Duodenal mucosa (tissue), 2 donors: Measurements from ENCODE around the gene ELMO2.

Experiments
- H3K27ac ChIP-seq: one replicate; pipeline ENCODE4 v1.7.0; 2013; ENCODE audit warnings: low read depth, low read length
- H3K27me3 ChIP-seq, 2 donors: one replicate each; pipeline ENCODE4 v1.7.0; 2013; ENCODE audit warnings: low read length in 2 of 2, control low read depth in 1 of 2; ENCODE audit not compliant: insufficient read depth in 2 of 2, control insufficient read depth in 1 of 2
- H3K36me3 ChIP-seq, 2 donors: one replicate each; pipeline ENCODE4 v1.7.0; 2013; ENCODE audit warnings: low read length in 2 of 2, control low read depth in 1 of 2; ENCODE audit not compliant: insufficient read depth in 2 of 2, control insufficient read depth in 1 of 2
- H3K4me1 ChIP-seq, 2 donors: one replicate each; pipeline ENCODE4 v1.7.0; 2013; ENCODE audit warnings: low read length in 2 of 2, control low read depth in 1 of 2; ENCODE audit not compliant: insufficient read depth in 2 of 2, control insufficient read depth in 1 of 2
- H3K4me3 ChIP-seq, 2 donors: one replicate each; pipeline ENCODE4 v1.7.0; 2013; ENCODE audit warnings: low read length in 2 of 2, low read depth in 1 of 2
- H3K9ac ChIP-seq, 2 donors: one replicate each; pipeline ENCODE4 v1.7.0; 2013; ENCODE audit warnings: low read length in 2 of 2, low read depth in 1 of 2
- H3K9me3 ChIP-seq, 2 donors: one replicate each; pipeline ENCODE4 v1.7.0; 2013; ENCODE audit warnings: low read length in 2 of 2, control low read depth in 1 of 2; ENCODE audit not compliant: control insufficient read depth in 1 of 2

The ELMO2 gene

DNA sequence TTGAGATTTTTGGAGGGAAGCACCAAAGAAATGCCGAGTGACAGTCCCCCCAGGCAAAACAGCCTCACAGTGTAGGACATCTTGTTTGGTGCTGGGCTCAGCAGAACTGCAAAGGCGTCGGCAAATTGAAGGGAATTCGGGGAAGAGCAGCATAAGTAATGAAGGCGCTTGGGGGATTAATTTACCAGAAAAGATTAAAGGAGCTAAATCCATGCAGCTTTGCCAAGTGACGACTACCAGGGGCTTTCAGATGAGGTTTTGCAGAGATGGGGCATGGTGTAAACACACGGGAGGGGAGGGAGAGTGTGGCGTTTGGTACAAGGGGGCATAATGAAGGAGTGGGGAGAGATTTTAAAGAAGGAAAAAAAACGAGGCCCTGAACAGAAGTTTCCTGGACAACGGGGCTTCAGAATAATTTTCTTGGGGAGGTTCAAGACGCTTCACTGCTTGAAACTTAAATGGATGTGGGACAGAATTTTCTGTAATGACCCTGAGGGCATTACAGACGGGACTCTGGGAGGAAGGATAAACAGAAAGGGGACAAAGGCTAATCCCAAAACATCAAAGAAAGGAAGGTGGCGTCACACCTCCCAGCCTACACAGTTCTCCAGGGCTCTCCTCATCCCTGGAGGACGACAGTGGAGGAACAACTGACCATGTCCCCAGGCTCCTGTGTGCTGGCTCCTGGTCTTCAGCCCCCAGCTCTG is 52.8 kb downstream of the ELMO2 start:
- H3K4me3 ChIP-seq, result no peak overlapping the region
- H3K9me3 ChIP-seq, result no peaks in the 10 kb centered on the region
- no peak overlapping the region for H3K9ac ChIP-seq
- no peaks in the 10 kb centered on the region for H3K27me3 ChIP-seq
- peaks cover 13 to 48% of the 10 kb centered on the region in 2 donors for H3K36me3 ChIP-seq
- H3K27ac ChIP-seq, result no peak overlapping the region
- peaks cover 8 to 15% of the 10 kb centered on the region in 2 donors for H3K4me1 ChIP-seq

DNA sequence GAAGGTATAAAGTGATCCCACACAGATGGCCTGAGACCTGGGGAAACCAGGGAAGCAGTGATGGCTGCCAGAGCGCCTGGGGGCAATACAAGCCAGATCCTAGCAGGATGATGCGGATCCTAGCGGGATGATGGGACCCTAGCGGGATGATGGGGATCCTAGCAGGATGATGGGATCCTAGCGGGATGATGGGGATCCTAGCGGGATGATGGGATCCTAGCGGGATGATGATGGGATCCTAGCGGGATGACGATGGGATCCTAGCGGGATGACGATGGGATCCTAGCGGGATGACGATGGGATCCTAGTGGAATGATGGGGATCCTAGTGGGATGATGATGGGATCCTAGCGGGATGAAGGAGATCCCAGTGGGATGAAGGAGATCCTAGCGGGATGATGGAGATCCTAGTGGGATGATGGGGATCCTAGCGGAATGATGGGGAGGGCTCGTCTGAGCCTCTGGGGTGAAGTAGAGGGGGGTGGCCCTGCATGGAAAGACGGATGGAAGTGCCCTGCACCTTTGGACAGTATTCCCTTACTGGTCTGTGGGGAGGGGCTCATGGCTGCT is 54.0 kb downstream of the ELMO2 start:
- no peaks in the 10 kb centered on the region for H3K9me3 ChIP-seq
- no peaks in the 10 kb centered on the region for H3K27me3 ChIP-seq
- no peak overlapping the region for H3K4me3 ChIP-seq
- H3K27ac ChIP-seq, result no peak overlapping the region
- H3K9ac ChIP-seq, result no peak overlapping the region
- peaks cover 8 to 19% of the 10 kb centered on the region in 2 donors for H3K4me1 ChIP-seq
- H3K36me3 ChIP-seq, result peaks cover 13 to 37% of the 10 kb centered on the region in 2 donors

DNA sequence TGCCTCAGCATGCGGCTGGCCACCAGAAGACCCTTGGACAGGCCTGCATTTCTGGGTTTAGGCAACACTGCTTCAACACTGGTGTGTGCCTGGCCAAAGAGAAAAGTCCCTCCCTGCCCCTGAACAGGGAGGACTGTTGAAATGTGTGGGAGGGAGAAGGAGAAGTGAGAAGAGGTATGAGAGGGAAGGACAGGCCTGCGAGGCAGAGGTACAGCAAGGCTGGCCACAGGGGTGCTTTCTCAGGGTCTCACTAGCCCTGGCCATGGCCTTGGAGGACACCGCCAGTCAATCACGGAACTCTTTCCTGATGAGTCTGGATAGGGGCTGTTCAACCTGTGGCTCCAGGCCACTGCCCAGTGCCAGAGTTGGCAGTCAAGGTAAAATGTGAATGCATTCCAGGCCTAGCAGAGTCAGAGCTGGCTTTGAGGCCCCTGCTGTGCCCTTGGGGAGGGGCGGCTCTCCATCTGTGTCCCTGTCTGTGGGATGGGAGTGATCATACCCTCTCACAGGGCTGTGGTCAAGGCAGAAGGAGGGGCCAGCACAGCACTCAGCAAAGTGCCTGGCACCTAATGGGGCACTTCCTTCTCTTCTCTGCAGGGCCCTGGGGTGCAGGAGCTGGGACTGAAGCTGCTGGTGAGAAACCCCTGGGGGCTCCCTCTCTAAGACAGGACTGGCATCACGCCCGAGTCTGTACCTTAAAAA is 54.9 kb downstream of the ELMO2 start:
- H3K27ac ChIP-seq, result no peak overlapping the region
- H3K4me3 ChIP-seq, result no peak overlapping the region
- no peak overlapping the region for H3K9ac ChIP-seq
- no peaks in the 10 kb centered on the region for H3K27me3 ChIP-seq
- H3K36me3 ChIP-seq, result peaks cover 13 to 37% of the 10 kb centered on the region in 2 donors
- no peaks in the 10 kb centered on the region for H3K9me3 ChIP-seq
- H3K4me1 ChIP-seq, result peaks cover 8 to 15% of the 10 kb centered on the region in 2 donors

DNA sequence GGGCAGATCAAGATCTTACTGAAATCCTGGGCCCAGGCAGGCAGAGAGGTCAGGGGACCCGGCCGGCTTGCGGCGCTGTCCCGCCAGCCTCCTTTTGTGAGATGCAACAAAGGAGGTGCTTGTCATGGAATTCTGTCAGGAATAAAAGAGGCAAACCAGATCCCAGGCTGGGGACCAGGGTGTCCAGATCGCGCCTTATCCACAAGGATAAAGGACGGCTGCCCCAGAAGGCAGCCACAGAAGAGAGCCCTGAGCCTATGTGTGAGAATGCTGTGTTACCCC is 55.5 kb downstream of the ELMO2 start:
- Histone ChIP-seq H3K9me3 (no peaks in the 10 kb centered on the region), H3K27me3 (no peaks in the 10 kb centered on the region), H3K9ac (no peak overlapping the region), H3K36me3 (peaks cover 13 to 32% of the 10 kb centered on the region in 2 donors), H3K4me3 (no peak overlapping the region), H3K4me1 (peaks cover 8 to 11% of the 10 kb centered on the region in 2 donors), H3K27ac (no peak overlapping the region)

DNA sequence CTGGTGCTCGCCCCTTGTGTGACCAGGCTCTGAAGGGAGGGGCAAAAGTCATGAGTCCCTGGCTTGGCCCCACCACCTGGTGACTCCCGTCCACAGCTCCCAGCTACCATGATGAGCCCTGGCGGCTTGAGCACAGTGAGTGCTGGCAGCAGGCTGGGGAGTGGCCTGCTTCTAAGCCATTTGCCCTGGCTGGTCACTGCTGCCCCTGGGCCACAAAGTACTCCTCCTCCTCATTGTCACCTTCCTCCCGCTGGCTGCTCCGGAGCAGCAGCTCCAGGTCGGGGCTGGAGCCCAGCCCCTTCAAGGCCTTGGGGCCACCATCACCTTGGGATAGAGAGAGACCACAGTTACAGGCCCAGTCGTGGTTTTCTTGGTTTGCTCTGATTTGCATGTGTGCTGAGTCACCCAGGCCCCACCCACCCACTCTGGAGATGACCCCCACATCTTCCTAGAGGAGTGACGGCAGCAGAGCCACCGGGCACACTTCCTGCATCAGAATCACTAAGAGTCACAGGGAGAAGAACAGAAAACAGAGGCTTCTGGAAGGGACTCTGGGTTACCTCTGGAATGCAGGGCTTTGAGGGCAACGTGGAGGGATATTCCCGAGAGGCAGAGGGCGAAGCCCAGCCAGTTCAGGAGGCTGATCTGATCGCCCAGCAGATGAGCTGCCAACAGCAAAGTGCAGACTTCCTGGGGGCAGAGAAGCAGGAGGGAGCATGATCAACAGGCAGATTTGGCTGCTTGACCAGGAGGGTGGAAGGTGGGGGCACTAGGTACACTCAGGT is 56.0 kb downstream of the ELMO2 start:
- H3K27ac ChIP-seq, result no peak overlapping the region
- no peak overlapping the region for H3K9ac ChIP-seq
- no peaks in the 10 kb centered on the region for H3K27me3 ChIP-seq
- peaks cover 13 to 31% of the 10 kb centered on the region in 2 donors for H3K36me3 ChIP-seq
- no peaks in the 10 kb centered on the region for H3K9me3 ChIP-seq
- H3K4me3 ChIP-seq, result no peak overlapping the region
- peaks cover 8 to 11% of the 10 kb centered on the region in 2 donors for H3K4me1 ChIP-seq

DNA sequence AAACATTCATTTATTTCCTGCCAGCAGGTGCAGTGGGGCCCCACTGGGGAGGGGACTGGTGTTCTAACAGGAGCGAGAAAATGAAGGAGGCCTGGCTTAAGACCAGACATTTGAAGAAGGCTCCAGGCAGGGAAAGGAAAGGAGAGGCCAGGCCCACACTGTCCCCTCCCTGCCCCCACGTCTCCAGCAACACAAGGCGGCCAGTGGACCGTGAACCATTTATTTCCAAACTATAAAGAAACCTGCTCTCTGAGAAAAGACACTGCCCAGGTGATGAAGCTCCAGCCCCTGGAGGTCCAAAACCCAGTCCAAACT is 56.7 kb downstream of the ELMO2 start:
- Histone ChIP-seq H3K36me3 (peaks cover 13 to 24% of the 10 kb centered on the region in 2 donors), H3K4me1 (peaks cover 8 to 11% of the 10 kb centered on the region in 2 donors), H3K4me3 (no peak overlapping the region), H3K27ac (no peak overlapping the region), H3K9me3 (no peaks in the 10 kb centered on the region), H3K9ac (no peak overlapping the region), H3K27me3 (no peaks in the 10 kb centered on the region)

DNA sequence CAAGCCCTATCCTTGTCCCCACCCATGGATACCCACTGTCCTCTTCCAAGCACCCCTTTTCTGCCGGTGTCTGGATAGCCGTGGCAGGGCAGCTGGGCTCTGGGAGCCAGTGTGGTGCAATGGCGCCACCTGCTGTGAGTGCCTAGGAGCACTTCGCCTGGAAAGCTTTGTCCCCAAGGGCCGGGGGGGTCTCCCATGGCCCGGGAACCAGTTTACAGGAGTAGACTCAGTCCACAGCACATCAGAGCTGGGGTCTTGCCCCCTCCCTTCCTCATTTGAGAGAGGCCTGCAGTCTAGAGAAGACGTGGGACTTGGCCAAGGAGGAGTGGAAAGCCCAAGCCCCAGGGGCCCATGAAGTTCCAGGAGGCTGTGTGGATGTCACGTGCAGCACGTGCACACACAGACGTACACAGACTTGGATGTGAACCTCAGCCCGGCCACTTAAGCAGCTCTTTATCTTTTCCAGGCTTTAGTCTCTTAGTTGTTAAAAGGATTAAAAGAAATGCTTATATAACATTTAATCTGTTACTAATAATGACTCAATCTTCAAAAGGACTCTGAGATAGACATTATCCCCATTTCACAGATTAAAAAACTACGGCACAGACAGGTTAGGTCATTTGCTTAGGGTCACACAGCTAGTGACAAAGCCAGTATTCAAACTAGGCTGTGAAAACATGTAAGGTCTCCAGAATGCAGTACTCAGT is 57.2 kb downstream of the ELMO2 start:
- peaks cover 8 to 11% of the 10 kb centered on the region in 2 donors for H3K4me1 ChIP-seq
- H3K36me3 ChIP-seq, result peaks cover 13 to 18% of the 10 kb centered on the region in 2 donors
- H3K9me3 ChIP-seq, result no peaks in the 10 kb centered on the region
- H3K9ac ChIP-seq, result no peak overlapping the region
- no peak overlapping the region for H3K4me3 ChIP-seq
- H3K27me3 ChIP-seq, result peaks cover 0 to 1% of the 10 kb centered on the region in 2 donors
- H3K27ac ChIP-seq, result no peak overlapping the region

DNA sequence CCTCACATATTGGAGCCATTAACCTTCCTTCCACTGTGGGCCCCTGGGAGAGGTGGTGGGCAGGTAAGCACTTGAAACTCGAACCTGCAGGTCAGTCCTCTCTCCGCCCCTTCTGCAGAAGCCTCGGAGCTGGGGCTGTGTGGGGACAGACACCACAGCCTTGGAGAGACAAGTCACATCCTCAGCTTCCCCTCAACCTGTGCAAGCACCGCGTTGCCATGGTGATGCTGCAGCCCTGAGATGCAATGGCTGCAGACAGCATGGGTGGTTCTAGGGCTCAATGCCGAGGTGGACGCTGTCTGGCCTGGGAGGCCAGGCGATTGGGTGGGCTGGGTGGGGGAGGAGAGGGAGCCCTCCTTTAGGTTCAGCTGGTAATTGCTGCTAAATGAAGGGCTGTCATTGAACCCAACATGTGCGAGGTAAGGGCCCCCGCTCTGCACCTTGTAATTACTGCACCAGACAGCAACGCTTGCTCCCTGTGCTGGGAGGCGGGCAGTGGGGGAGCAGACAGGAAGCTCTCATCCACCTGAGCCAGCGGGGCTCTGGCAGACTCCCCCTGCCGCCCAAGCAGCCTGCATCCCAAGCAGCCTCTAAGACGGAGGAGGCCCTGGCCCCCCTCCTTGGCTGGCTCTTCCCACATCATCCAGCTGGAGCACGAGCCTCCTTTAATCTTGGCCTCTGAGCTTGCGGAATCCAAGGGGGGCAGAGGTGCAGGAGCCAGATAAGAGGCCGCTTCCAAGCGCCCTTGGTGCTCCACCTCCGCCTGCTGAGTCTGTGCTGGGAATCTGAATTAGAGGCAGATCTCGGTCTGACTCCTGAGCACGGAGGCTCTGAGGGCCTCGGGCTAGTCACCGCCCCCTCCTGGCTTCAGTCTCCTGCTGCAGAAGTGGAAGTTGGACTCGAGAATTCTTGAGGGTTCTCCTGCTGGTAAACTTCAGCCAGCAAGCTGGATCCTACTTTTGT is 58.3 kb downstream of the ELMO2 start:
- Histone ChIP-seq H3K27ac (no peak overlapping the region), H3K36me3 (peaks cover 11 to 15% of the 10 kb centered on the region in 2 donors), H3K9ac (no peak overlapping the region), H3K4me3 (no peak overlapping the region), H3K27me3 (peaks cover 0 to 7% of the 10 kb centered on the region in 2 donors), H3K4me1 (peaks cover 8 to 16% of the 10 kb centered on the region in 2 donors), H3K9me3 (no peaks in the 10 kb centered on the region)

DNA sequence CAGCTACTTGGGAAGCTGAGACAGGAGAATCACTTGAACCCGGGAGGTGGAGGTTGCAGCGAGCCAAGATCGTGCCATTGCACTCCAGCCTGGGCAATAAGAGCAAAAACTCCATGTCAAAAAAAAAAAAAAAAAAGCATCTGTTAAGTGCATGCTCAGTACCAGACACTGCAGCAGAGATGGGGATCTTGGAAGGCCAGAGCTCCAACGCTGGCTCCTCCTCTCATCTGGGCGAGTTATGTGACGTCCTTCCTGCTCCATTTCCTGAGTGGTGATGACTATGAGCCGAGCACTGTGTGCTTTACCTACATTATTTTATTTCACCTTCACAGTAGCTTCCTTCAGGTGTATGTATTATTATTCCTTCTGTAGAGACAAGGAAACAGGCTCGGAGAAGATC is 59.6 kb downstream of the ELMO2 start:
- Histone ChIP-seq H3K27ac (no peak overlapping the region), H3K36me3 (peaks cover 7 to 13% of the 10 kb centered on the region in 2 donors)

More for the DNA sequence above, 59.6 kb downstream of the ELMO2 start:
- H3K9me3 ChIP-seq, result no peaks in the 10 kb centered on the region
- H3K27me3 ChIP-seq, result peaks cover 2 to 18% of the 10 kb centered on the region in 2 donors
- H3K4me1 ChIP-seq, result peaks cover 8 to 17% of the 10 kb centered on the region in 2 donors
- no peak overlapping the region for H3K4me3 ChIP-seq
- no peak overlapping the region for H3K9ac ChIP-seq
